GM12874 (cell line): Measurements from ENCODE around the gene SH3RF3.

Experiments used
- CTCF ChIP-seq: IDR thresholded peaks from 2 replicates; pipeline ENCODE4 v1.5.1; 2011; ENCODE audit warnings: low read depth, mild to moderate bottlenecking, control low read depth, low read length, moderate library complexity; ENCODE audit not compliant: insufficient read depth

The SH3RF3 gene

GRCh38 chr2:109526442-109526970 lies 397.5 kb downstream of the SH3RF3 start:
- TF ChIP-seq CTCF = no peak

- TF ChIP-seq CTCF = no peak
Observed at GRCh38 chr2:109527079-109527478, 398.1 kb downstream of the SH3RF3 start.

- TF ChIP-seq CTCF = no peak
Observed at GRCh38 chr2:109527846-109528705, 399.1 kb downstream of the SH3RF3 start.

- TF ChIP-seq CTCF = no peak
Observed at GRCh38 chr2:109528811-109529501, 400.0 kb downstream of the SH3RF3 start.

GRCh38 chr2:109529532-109530449 lies 400.8 kb downstream of the SH3RF3 start:
- TF ChIP-seq CTCF = no peak

- TF ChIP-seq CTCF = no peak
Observed at GRCh38 chr2:109530712-109531111, 401.7 kb downstream of the SH3RF3 start.

GRCh38 chr2:109531221-109531620 lies 402.2 kb downstream of the SH3RF3 start:
- TF ChIP-seq CTCF = no peak
